Nephron (organoid): ENCODE measurements around the gene MAG.

Source experiments
- H3K27ac Mint-ChIP-seq, 3 experiments: 2 replicates each; pipeline ENCODE4 v1.8.0; 2020; ENCODE audit warnings: mixed read lengths in 3 of 3, mild to moderate bottlenecking in 2 of 3, moderate library complexity in 1 of 3
- H3K27me3 Mint-ChIP-seq: 2 replicates; pipeline ENCODE4 v1.8.0; 2021; ENCODE audit warnings: low read depth, mild to moderate bottlenecking, moderate library complexity, mixed read lengths
- H3K36me3 Mint-ChIP-seq: 2 replicates; pipeline ENCODE4 v1.8.0; 2020; ENCODE audit warnings: low read depth, mixed read lengths
- H3K4me1 Mint-ChIP-seq: 2 replicates; pipeline ENCODE4 v1.8.0; 2020; ENCODE audit warnings: mixed read lengths
- H3K4me3 Mint-ChIP-seq, 3 experiments: 2 replicates each; pipeline ENCODE4 v1.8.0; 2020; ENCODE audit warnings: mild to moderate bottlenecking in 3 of 3, mixed read lengths in 3 of 3, moderate library complexity in 2 of 3
- H3K9me3 Mint-ChIP-seq: 2 replicates; pipeline ENCODE4 v1.8.0; 2020; ENCODE audit warnings: mixed read lengths
- TF ChIP-seq, protein P1 (sequence below), 3 experiments: fragments of 200-600 bp; sonication (generic); IDR thresholded peaks; one replicate each; pipeline ENCODE4 v1.5.0; 2021; ENCODE audit warnings: antibody characterized with exemption in 3 of 3; ENCODE audit not compliant: unreplicated experiment in 3 of 3

MAG gene

DNA sequence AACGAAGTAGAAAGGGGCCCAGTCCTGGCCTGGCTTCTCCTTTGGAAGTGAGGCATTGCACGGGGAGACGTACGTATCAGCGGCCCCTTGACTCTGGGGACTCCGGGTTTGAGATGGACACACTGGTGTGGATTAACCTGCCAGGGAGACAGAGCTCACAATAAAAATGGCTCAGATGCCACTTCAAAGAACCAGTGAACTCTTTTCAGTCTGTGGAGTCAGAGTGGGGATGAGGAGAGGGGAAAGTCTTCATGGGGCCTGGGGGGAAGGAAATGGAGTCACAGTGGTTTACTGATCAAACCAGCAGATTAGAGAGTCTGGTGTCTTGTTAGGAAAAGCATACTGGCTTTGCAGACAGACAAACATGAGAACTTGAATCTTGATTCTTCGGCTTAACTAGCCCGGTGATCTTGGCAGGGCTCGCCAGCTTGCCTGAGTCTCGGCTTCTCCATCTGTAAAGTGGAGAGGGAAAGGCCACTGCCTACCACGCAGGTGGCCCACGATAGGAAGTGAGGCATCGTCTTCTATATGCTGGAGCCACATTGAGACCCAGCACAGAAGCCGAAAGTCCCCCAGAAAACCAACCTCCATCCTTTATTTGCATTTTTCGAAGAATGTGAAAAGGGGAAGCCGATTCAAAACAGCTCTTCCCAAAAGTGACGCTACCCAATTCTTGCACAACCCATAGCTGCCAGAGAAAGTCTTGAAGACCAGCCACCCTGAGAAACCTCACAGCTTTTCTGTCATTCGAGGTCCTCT, 55.4 kb downstream of the MAG start, which contains the start of gene FFAR1:
TSS of gene FFAR1 (plus strand) at position 732 of the 759 bp plus-strand sequence. CDS start 3,650 bp downstream, outside the sequence.
- no peak within 1 kb of the TSS for H3K4me3 Mint-ChIP-seq
- H3K9me3 Mint-ChIP-seq, result no peaks in the 10 kb centered on the region
- H3K27me3 Mint-ChIP-seq, result peaks cover 22% of the 10 kb centered on the region
- H3K36me3 Mint-ChIP-seq, result no peaks in the 10 kb centered on the region
- TF ChIP-seq, protein P1, sequence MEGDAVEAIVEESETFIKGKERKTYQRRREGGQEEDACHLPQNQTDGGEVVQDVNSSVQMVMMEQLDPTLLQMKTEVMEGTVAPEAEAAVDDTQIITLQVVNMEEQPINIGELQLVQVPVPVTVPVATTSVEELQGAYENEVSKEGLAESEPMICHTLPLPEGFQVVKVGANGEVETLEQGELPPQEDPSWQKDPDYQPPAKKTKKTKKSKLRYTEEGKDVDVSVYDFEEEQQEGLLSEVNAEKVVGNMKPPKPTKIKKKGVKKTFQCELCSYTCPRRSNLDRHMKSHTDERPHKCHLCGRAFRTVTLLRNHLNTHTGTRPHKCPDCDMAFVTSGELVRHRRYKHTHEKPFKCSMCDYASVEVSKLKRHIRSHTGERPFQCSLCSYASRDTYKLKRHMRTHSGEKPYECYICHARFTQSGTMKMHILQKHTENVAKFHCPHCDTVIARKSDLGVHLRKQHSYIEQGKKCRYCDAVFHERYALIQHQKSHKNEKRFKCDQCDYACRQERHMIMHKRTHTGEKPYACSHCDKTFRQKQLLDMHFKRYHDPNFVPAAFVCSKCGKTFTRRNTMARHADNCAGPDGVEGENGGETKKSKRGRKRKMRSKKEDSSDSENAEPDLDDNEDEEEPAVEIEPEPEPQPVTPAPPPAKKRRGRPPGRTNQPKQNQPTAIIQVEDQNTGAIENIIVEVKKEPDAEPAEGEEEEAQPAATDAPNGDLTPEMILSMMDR (IDR thresholded peaks at IDR 0.05; ENCODE audit: unreplicated experiment in 3 of 3), result no peak
- no peaks in the 10 kb centered on the region for H3K4me1 Mint-ChIP-seq
- H3K27ac Mint-ChIP-seq, result no peak within 1 kb of the TSS

DNA sequence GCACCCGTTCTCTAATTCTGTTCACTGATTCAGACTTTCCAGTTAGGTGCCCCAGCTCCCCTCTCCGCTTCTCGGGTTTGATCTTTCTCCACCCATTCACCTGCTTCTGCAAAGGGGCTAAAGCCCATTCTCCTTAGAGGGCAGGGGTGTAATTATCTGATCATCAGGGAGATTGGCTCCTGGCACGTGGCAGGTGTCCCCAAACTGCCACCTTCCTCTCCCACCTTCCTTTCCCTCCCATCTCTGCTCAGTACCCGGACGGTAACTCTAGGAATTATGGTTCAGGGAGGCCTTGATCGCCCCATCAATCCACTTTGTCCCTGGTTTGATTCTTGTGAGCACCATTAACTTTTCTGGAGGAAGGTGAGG, 56.0 kb downstream of the MAG start:
- TF ChIP-seq, protein P1 (IDR thresholded peaks at IDR 0.05; ENCODE audit: unreplicated experiment in 3 of 3), result no peak
- no peaks in the 10 kb centered on the region for H3K36me3 Mint-ChIP-seq
- peaks cover 25% of the 10 kb centered on the region for H3K27me3 Mint-ChIP-seq
- no peaks in the 10 kb centered on the region for H3K9me3 Mint-ChIP-seq
- no peak overlapping the region for H3K4me3 Mint-ChIP-seq
- peaks cover 4% of the 10 kb centered on the region for H3K4me1 Mint-ChIP-seq
- no peak overlapping the region for H3K27ac Mint-ChIP-seq

DNA sequence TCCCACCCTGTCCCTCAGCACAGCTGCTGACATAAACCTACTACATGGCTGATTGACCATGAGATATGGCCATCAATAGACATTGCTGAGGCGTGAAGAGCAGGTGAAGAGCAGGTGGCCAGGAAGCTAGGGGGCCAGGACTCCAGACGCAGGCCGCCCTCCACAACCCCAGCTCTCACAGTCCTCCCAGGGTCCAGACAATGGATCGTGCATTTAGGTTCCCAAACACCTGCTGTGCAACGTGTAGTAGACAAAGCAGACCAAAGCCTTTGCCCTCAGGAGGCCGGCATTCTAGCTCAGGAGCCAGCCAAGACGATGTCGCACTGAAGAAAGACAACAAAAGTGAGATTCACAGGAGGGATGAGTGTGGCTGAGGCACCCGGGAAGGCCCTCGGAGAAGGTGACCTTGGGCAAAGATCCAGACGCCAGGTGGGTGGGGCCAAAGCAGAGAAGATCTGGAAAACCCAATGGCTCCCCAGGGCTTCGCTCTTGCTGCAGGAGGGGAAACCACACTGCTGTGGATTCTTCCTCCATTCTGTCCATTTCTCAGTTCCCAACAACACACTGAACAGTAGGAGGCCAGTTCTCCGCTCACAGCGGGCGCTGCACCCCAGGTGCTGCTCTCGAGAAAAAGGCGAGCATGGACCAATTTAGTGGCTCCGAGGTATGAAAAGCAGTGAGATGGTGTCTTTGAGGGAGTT, 57.1 kb downstream of the MAG start:
- TF ChIP-seq, protein P1 (IDR thresholded peaks at IDR 0.05; ENCODE audit: unreplicated experiment in 3 of 3), result no peak
- H3K27ac Mint-ChIP-seq, result peak overlapping the region in 1 of 3 experiments; percentile 22

DNA sequence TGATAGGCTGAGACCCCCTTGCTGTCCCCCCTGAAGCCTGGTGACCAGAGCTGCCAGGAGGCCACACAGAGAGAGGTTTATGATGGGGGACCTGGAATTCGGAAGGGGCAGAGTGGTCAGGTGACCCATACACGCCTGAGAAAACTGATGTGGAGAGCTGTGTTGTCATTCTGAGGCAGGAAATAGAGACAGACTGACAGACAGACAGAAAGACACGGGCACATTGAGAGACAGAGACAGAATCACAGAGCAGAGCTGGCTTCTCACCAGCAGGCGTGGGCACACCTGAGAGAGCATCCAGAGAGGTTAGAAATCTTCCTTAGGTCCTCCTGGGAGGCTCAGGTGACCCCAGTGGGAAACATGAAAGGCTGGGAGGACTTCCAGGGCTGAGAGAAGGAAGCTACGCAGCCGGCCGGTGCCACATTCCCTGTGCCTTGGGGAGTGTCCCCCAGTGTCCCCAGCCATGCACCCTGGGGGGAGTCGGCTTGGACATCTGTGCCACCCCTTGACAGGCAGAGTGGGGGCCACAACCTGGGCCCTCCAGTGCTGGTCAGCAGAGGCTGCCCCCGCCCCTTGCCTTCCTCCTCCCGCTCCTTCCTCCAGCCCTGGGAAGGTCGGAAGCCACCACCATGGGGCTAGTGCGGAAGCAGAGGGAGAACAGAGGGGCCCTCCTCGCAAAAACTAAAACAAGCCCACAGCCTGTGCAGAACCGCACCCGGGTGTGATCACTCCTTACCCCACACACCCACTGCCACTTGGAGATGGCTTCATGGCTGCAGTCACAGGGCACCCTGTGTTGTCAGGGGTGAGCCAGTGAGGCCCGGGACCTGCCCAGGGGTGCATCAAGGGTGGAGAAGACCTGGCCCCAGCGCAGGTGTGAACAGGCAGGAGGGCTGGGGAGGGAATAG, 57.9 kb downstream of the MAG start:
- peak overlapping the region in 1 of 3 experiments; percentile 22 for H3K27ac Mint-ChIP-seq
- peaks cover 25% of the 10 kb centered on the region for H3K27me3 Mint-ChIP-seq
- H3K4me1 Mint-ChIP-seq, result peaks cover 6% of the 10 kb centered on the region
- TF ChIP-seq, protein P1 (IDR thresholded peaks at IDR 0.05; ENCODE audit: unreplicated experiment in 3 of 3), result no peak
- no peaks in the 10 kb centered on the region for H3K36me3 Mint-ChIP-seq
- H3K9me3 Mint-ChIP-seq, result no peaks in the 10 kb centered on the region
- H3K4me3 Mint-ChIP-seq, result no peak overlapping the region

More for the DNA sequence above, 57.1 kb downstream of the MAG start:
- Mint-ChIP-seq H3K27me3 (peaks cover 25% of the 10 kb centered on the region), H3K4me3 (no peak overlapping the region), H3K36me3 (no peaks in the 10 kb centered on the region), H3K4me1 (peaks cover 6% of the 10 kb centered on the region), H3K9me3 (no peaks in the 10 kb centered on the region)

DNA sequence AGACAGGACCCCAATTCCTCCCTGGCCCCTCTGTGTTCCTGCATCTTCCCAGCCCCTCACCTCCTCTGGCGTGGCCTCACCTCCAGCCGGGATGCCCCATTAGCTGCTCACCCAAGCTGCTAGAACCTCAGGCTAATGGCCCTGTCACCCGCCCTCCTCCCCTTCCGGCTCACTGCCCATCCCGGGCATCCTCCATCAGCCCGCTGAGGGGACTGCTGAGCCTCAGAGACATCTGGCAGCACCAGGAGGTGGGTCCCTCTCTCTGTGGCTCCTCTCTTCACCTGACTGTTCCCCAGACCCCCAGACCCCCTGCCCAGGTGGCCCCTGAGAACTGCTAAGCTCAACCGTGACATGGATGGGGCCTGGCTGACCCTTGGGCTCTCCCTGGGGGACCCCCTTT, 58.6 kb downstream of the MAG start:
- Mint-ChIP-seq H3K27ac (no peak overlapping the region), H3K4me1 (peaks cover 6% of the 10 kb centered on the region), H3K4me3 (no peak overlapping the region), H3K36me3 (no peaks in the 10 kb centered on the region), H3K27me3 (peaks cover 23% of the 10 kb centered on the region), H3K9me3 (no peaks in the 10 kb centered on the region)
- TF ChIP-seq, protein P1 (IDR thresholded peaks at IDR 0.05; ENCODE audit: unreplicated experiment in 3 of 3), result no peak
